ENCODE results near the gene FGF22. TPM values are rescaled to one million over a fixed set of nuclear protein-coding genes. Genes with fewer than 3 reads are reported as not detected.

FGF22 gene
- polyA plus RNA-seq, 1 donor from 2014 or later: 0.48 TPM

DNA sequence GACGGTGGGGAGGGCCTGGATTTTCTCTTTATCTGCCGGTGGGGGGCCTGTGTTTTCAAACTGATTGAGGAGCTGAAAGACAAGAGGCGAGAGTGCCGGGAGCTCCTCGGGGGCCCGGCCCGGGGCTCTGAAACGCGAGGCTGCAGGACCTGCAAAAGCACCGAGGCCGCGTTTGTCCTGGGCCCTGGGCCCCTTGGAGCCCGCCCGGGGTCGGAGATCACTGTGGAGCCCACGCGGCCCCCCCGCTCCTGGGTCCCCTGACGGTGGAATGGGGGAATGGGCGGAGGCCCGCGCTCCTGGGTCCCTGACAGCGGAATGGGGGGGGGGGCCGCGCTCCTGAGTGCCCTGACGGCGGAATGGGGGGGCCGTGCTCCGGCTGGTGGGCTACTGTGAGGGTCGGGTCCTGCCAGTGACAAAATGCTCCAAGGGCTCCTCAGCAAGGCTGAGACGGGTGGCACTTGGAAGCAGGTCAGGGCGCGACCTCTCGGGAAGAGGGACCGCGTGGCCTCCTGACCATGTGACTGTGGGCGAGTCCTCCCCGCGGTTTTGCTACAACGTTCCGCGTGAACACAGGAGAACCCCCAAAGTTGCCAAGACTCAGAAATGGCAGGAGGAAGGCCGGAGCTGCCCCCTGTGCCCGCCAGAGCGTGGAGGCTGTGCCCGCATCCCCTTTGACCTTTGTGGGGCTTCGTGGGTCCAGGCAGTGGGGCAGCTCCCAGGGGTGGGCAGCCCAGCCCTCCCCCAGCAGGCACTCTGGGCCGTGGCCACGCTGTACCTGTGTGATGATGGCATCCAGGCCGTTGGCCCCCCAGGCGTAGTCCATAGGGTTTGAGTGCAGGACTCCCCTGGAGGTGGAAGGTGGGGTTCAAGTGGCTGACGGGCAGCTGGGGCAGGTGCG, 9.5 kb downstream of the FGF22 start:
- H3K4me3 ChIP-seq (ENCODE audit: low read length): no peak overlapping the region
- no peaks in the 10 kb centered on the region for H3K27me3 ChIP-seq (ENCODE audit: insufficient read depth, low read depth, low read length)
- no peaks in the 10 kb centered on the region for H4K20me1 ChIP-seq (ENCODE audit: insufficient read depth)
- no peaks in the 10 kb centered on the region for H3K36me3 ChIP-seq (ENCODE audit: insufficient read depth, low read length)
- no peaks in the 10 kb centered on the region for H3K9me2 ChIP-seq (ENCODE audit: insufficient read depth, low read length)
- no peak overlapping the region for H2AFZ ChIP-seq (ENCODE audit: low read depth, low read length)
- H3K27ac ChIP-seq (ENCODE audit: low read length): no peak overlapping the region
- H3K9ac ChIP-seq (ENCODE audit: low read length): no peak overlapping the region
- H3K4me2 ChIP-seq (ENCODE audit: low read length): no peak overlapping the region
- no peaks in the 10 kb centered on the region for H3K9me3 ChIP-seq (ENCODE audit: low read length)
- peaks cover 11% of the 10 kb centered on the region for H3K79me2 ChIP-seq (replicated peaks; ENCODE audit: insufficient read depth, low read length)
- H3F3A ChIP-seq (ENCODE audit: insufficient read depth, low read length, poor library complexity, severe bottlenecking): no peaks in the 10 kb centered on the region
- no peak for TF ChIP-seq SMC3 (conservative IDR thresholded peaks at IDR 0.05; ENCODE audit: poor library complexity)
- TF ChIP-seq, protein P1, sequence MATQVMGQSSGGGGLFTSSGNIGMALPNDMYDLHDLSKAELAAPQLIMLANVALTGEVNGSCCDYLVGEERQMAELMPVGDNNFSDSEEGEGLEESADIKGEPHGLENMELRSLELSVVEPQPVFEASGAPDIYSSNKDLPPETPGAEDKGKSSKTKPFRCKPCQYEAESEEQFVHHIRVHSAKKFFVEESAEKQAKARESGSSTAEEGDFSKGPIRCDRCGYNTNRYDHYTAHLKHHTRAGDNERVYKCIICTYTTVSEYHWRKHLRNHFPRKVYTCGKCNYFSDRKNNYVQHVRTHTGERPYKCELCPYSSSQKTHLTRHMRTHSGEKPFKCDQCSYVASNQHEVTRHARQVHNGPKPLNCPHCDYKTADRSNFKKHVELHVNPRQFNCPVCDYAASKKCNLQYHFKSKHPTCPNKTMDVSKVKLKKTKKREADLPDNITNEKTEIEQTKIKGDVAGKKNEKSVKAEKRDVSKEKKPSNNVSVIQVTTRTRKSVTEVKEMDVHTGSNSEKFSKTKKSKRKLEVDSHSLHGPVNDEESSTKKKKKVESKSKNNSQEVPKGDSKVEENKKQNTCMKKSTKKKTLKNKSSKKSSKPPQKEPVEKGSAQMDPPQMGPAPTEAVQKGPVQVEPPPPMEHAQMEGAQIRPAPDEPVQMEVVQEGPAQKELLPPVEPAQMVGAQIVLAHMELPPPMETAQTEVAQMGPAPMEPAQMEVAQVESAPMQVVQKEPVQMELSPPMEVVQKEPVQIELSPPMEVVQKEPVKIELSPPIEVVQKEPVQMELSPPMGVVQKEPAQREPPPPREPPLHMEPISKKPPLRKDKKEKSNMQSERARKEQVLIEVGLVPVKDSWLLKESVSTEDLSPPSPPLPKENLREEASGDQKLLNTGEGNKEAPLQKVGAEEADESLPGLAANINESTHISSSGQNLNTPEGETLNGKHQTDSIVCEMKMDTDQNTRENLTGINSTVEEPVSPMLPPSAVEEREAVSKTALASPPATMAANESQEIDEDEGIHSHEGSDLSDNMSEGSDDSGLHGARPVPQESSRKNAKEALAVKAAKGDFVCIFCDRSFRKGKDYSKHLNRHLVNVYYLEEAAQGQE (IDR thresholded peaks at IDR 0.05; ENCODE audit: borderline replicate concordance): no peak
- TF ChIP-seq EZH2 (IDR thresholded peaks at IDR 0.05; ENCODE audit: borderline replicate concordance, insufficient read depth, low read length, poor library complexity, severe bottlenecking): no peak
- TF ChIP-seq MXI1 (conservative IDR thresholded peaks at IDR 0.05; ENCODE audit: poor library complexity, severe bottlenecking): no peak
- TF ChIP-seq POLR2AphosphoS5 (IDR thresholded peaks at IDR 0.05): no peak
- TF ChIP-seq TAF1 (IDR thresholded peaks at IDR 0.05; ENCODE audit: low read depth): no peak
- TF ChIP-seq, protein P2, sequence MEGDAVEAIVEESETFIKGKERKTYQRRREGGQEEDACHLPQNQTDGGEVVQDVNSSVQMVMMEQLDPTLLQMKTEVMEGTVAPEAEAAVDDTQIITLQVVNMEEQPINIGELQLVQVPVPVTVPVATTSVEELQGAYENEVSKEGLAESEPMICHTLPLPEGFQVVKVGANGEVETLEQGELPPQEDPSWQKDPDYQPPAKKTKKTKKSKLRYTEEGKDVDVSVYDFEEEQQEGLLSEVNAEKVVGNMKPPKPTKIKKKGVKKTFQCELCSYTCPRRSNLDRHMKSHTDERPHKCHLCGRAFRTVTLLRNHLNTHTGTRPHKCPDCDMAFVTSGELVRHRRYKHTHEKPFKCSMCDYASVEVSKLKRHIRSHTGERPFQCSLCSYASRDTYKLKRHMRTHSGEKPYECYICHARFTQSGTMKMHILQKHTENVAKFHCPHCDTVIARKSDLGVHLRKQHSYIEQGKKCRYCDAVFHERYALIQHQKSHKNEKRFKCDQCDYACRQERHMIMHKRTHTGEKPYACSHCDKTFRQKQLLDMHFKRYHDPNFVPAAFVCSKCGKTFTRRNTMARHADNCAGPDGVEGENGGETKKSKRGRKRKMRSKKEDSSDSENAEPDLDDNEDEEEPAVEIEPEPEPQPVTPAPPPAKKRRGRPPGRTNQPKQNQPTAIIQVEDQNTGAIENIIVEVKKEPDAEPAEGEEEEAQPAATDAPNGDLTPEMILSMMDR (IDR thresholded peaks at IDR 0.05; ENCODE audit: poor library complexity, severe bottlenecking): no peak
- TF ChIP-seq EP300 (conservative IDR thresholded peaks at IDR 0.05; ENCODE audit: poor library complexity, severe bottlenecking): no peak
- TF ChIP-seq RAD21 (conservative IDR thresholded peaks at IDR 0.05): no peak

GRCh38 chr19:650121-650520, 10.4 kb downstream of the FGF22 start:
- H3K4me3 ChIP-seq (ENCODE audit: low read length): no peak overlapping the region
- no peak overlapping the region for H2AFZ ChIP-seq (ENCODE audit: low read depth, low read length)
- H3K9me3 ChIP-seq (ENCODE audit: low read length): no peaks in the 10 kb centered on the region
- no peaks in the 10 kb centered on the region for H4K20me1 ChIP-seq (ENCODE audit: insufficient read depth)
- no peak overlapping the region for H3K4me2 ChIP-seq (ENCODE audit: low read length)
- no peak overlapping the region for H3K9ac ChIP-seq (ENCODE audit: low read length)
- peaks cover 17% of the 10 kb centered on the region for H3K79me2 ChIP-seq (replicated peaks; ENCODE audit: insufficient read depth, low read length)
- no peaks in the 10 kb centered on the region for H3K27me3 ChIP-seq (ENCODE audit: insufficient read depth, low read depth, low read length)
- H3K36me3 ChIP-seq (ENCODE audit: insufficient read depth, low read length): no peaks in the 10 kb centered on the region
- no peaks in the 10 kb centered on the region for H3K9me2 ChIP-seq (ENCODE audit: insufficient read depth, low read length)
- TF ChIP-seq EP300 (conservative IDR thresholded peaks at IDR 0.05; ENCODE audit: poor library complexity, severe bottlenecking): no peak
- TF ChIP-seq SMC3 (conservative IDR thresholded peaks at IDR 0.05; ENCODE audit: poor library complexity): no peak
- no peak for TF ChIP-seq RAD21 (conservative IDR thresholded peaks at IDR 0.05)
- no peak for TF ChIP-seq MXI1 (conservative IDR thresholded peaks at IDR 0.05; ENCODE audit: poor library complexity, severe bottlenecking)
- TF ChIP-seq, protein P2 (IDR thresholded peaks at IDR 0.05; ENCODE audit: poor library complexity, severe bottlenecking): no peak
- no peak for TF ChIP-seq POLR2AphosphoS5 (IDR thresholded peaks at IDR 0.05)
- no peak for TF ChIP-seq EZH2 (IDR thresholded peaks at IDR 0.05; ENCODE audit: borderline replicate concordance, insufficient read depth, low read length, poor library complexity, severe bottlenecking)
- TF ChIP-seq TAF1 (IDR thresholded peaks at IDR 0.05; ENCODE audit: low read depth): no peak
- TF ChIP-seq, protein P1 (IDR thresholded peaks at IDR 0.05; ENCODE audit: borderline replicate concordance): no peak
- H3F3A ChIP-seq (ENCODE audit: insufficient read depth, low read length, poor library complexity, severe bottlenecking): no peaks in the 10 kb centered on the region
- no peak overlapping the region for H3K27ac ChIP-seq (ENCODE audit: low read length)
